Measurements from ENCODE around the gene CD101.

The CD101 gene

GRCh38 chr1:117059678-117060440, 58.3 kb downstream of the CD101 start, which contains the start of gene TTF2:
Gene TTF2, plus strand, starts transcription at chr1:117060326. Its CDS starts 21 bp downstream, at chr1:117060347.
- Mint-ChIP-seq H3K4me3 (no peak within 1 kb of the TSS), H3K27me3 (no peaks in the 10 kb centered on the region), H3K27ac (no peak within 1 kb of the TSS), H3K9me3 (no peaks in the 10 kb centered on the region), H3K36me3 (ENCODE audit: insufficient read depth) (peaks cover 8% of the 10 kb centered on the region), H3K4me1 (ENCODE audit: low read depth in 2 of 2) (peaks cover 13 to 29% of the 10 kb centered on the region in 2 donors)
- DNase-seq (peak; percentile 94 to 97 (median 96)), ATAC-seq (replicated peaks) (peak; percentile 89)

DNA sequence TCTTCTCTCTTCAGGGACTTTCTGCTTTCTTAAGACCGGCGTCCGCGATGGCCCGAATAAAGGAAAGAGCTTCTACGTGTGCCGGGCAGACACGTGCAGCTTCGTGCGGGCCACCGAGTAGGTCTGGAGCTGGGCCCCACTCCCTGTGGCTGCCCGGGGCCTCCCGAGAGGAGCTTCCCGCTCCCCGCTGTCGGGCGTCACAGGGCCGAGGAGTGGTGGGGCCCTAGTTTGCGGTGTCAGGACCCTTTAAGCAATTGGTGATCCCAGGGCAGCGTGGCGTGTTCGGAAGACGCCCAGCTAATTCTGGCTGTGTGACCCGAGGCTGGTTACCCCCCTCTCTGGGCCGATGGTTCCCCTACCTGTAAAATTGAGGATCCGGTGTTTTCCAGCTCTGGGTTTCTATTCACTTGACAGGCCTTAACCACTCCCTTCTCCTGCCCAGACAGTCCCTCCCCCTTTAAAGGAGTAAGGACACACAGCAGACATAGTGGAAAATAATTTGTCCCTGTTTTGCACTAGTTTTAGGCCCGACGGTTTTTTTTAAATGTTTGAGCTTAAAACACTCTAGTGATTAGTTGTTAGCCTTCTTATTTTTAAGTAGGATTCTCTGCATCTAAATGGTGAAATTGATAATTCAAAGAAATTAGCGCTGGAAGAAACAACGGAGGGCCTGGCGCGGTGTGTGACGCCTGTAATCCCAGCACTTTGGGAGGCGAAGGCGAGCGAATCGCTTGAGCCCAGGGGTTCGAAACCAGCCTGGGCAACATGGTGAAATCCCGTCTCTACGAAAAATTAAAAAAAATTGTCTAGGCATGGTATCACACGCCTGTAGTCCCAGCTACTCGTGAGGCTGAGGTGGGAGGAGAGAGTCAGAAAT, 59.1 kb downstream of the CD101 start:
- no peaks in the 10 kb centered on the region for H3K9me3 Mint-ChIP-seq
- peak; percentile 5 for ATAC-seq (replicated peaks)
- H3K27ac Mint-ChIP-seq = no peak overlapping the region
- H3K4me1 Mint-ChIP-seq (ENCODE audit: low read depth in 2 of 2) = peaks cover 13 to 33% of the 10 kb centered on the region in 2 donors
- H3K36me3 Mint-ChIP-seq (ENCODE audit: insufficient read depth) = peaks cover 11% of the 10 kb centered on the region
- H3K27me3 Mint-ChIP-seq = no peaks in the 10 kb centered on the region
- peak in 1 of 3 experiments; percentile 4 for DNase-seq
- H3K4me3 Mint-ChIP-seq = no peak overlapping the region

DNA sequence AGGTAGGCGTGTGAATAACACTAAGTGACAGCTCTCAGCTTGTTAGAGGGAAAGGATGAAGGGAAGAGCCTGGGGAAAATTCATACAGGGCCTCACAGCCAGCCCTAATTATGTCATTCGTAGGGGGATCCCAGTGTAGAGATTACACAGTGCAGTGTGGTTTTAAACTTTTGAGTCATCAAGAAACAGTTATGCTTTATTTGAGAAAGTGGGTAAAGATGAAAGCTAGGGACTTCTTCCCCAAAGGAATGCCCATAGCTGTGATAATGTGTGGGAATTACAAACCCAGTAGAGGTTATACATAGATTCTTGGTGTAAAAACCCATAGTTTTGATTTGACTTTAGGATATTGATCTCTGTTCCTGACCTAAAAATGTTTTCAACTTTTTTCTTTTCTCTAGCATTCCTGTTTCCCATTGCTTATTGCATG, 60.4 kb downstream of the CD101 start:
- H3K27me3 Mint-ChIP-seq = no peaks in the 10 kb centered on the region
- H3K36me3 Mint-ChIP-seq (ENCODE audit: insufficient read depth) = peaks cover 16% of the 10 kb centered on the region
- ATAC-seq (replicated peaks) = no peak
- no peak for DNase-seq
- no peak overlapping the region for H3K27ac Mint-ChIP-seq
- H3K9me3 Mint-ChIP-seq = no peaks in the 10 kb centered on the region
- H3K4me3 Mint-ChIP-seq = no peak overlapping the region
- peaks cover 15 to 33% of the 10 kb centered on the region in 2 donors for H3K4me1 Mint-ChIP-seq (ENCODE audit: low read depth in 2 of 2)

- H3K27me3 Mint-ChIP-seq = no peaks in the 10 kb centered on the region
- H3K36me3 Mint-ChIP-seq (ENCODE audit: insufficient read depth) = peaks cover 11% of the 10 kb centered on the region
- no peak for DNase-seq
- peaks cover 5 to 30% of the 10 kb centered on the region in 2 donors for H3K4me1 Mint-ChIP-seq (ENCODE audit: low read depth in 2 of 2)
- no peak overlapping the region for H3K4me3 Mint-ChIP-seq
- no peak overlapping the region for H3K27ac Mint-ChIP-seq
- ATAC-seq (replicated peaks) = no peak
- H3K9me3 Mint-ChIP-seq = no peaks in the 10 kb centered on the region
Observed at GRCh38 chr1:117066367-117066766, 64.8 kb downstream of the CD101 start.

DNA sequence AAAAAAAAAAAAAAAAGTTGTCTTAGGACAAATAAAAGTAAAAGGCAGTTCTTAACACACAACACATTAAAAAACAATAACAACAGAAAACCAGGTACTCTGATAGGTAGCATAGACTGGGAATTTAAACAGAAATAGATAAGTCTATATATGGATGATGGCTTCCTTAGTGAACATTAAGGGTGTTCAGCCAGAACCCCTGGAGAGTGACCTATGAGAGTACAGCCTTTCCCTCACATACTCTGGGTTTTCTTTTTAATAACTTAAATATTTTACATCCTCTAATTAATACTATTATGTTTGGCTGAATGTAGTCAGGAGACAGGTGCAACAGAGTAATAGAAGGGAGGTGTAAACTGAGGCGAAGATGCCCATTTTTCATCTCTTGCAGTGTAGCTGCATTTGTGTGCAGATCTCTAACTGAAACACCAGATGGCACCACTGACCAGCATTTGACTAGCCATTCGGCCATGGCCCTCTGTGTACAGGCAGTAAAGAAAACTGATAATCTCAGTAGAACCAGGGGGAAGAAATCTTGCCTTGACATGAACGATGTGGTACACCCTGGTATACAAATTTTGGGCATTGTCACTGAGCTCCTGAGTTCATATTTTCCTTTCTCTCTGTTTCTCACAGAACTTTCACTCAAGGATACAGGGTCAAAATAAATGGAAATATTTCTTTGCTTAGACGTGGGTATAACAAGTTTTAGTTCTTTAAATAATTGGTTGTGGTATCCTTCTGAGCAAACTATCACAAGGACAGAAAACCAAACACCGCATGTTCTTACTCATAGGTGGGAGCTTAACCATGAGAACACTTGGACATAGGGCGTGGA, 66.2 kb downstream of the CD101 start:
- Mint-ChIP-seq H3K9me3 (no peaks in the 10 kb centered on the region), H3K27me3 (no peaks in the 10 kb centered on the region), H3K4me1 (ENCODE audit: low read depth in 2 of 2) (peaks cover 4 to 24% of the 10 kb centered on the region in 2 donors), H3K27ac (no peak overlapping the region), H3K36me3 (ENCODE audit: insufficient read depth) (peaks cover 11% of the 10 kb centered on the region), H3K4me3 (no peak overlapping the region)
- ATAC-seq (replicated peaks) (peak; percentile 72), DNase-seq (peak in 2 of 3 experiments; percentile 13 to 15)

DNA sequence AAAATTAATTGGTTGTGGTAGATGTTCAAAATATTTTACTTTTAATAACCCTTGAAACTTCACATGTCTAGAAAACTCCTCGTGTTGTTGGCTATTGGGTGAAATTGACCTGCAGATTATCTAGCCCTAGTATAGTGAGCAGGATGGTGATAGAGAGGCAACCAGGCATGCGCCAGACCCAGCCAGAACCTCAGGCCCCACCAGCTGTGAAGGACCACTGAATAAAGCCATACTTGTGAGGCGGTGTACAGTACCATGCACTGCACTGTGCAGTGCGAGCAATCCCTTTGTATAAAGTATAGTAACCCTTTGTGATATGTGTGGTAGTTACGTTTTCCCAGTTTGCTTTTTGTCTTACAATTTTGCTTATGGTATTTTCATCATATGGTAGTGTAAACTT, 67.0 kb downstream of the CD101 start:
- no peak overlapping the region for H3K27ac Mint-ChIP-seq
- H3K27me3 Mint-ChIP-seq = no peaks in the 10 kb centered on the region
- DNase-seq (no peak), ATAC-seq (replicated peaks) (no peak)
- peaks cover 4 to 23% of the 10 kb centered on the region in 2 donors for H3K4me1 Mint-ChIP-seq (ENCODE audit: low read depth in 2 of 2)
- H3K4me3 Mint-ChIP-seq = no peak overlapping the region
- H3K36me3 Mint-ChIP-seq (ENCODE audit: insufficient read depth) = peaks cover 11% of the 10 kb centered on the region
- H3K9me3 Mint-ChIP-seq = no peaks in the 10 kb centered on the region

- no peak overlapping the region for H3K27ac Mint-ChIP-seq
- peaks cover 11% of the 10 kb centered on the region for H3K36me3 Mint-ChIP-seq (ENCODE audit: insufficient read depth)
- peaks cover 4 to 23% of the 10 kb centered on the region in 2 donors for H3K4me1 Mint-ChIP-seq (ENCODE audit: low read depth in 2 of 2)
- no peaks in the 10 kb centered on the region for H3K9me3 Mint-ChIP-seq
- H3K4me3 Mint-ChIP-seq = no peak overlapping the region
- DNase-seq (no peak), ATAC-seq (replicated peaks) (peak; percentile 26)
- no peaks in the 10 kb centered on the region for H3K27me3 Mint-ChIP-seq
Observed at GRCh38 chr1:117069220-117069844, 67.8 kb downstream of the CD101 start.

DNA sequence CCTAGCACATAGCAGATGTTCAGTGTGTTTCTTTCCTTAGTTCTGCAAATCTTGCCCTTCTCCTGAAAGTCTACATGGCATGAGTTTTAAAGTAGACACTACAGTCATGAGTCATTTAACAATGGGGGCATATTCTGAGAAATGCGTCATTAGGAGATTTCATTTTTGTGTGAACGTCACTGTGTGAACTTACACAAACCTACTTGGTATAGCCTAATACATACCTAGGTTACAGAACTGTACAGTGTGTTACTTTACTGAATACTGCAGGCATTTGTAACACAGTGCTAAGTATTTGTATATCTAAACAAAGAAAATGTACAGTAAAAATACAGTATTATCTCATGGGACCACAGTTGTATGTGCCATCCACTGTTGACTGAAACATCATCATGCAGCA, 68.6 kb downstream of the CD101 start:
- Mint-ChIP-seq H3K4me3 (no peak overlapping the region), H3K4me1 (ENCODE audit: low read depth in 2 of 2) (peaks cover 4 to 18% of the 10 kb centered on the region in 2 donors), H3K27me3 (no peaks in the 10 kb centered on the region), H3K9me3 (no peaks in the 10 kb centered on the region), H3K27ac (no peak overlapping the region), H3K36me3 (ENCODE audit: insufficient read depth) (peaks cover 8% of the 10 kb centered on the region)
- no peak for DNase-seq
- peak; percentile 41 for ATAC-seq (replicated peaks)

GRCh38 chr1:117076648-117077047, 75.1 kb downstream of the CD101 start:
- Mint-ChIP-seq H3K36me3 (ENCODE audit: insufficient read depth) (peaks cover 17% of the 10 kb centered on the region), H3K27ac (no peak overlapping the region), H3K27me3 (no peaks in the 10 kb centered on the region), H3K4me3 (no peak overlapping the region), H3K4me1 (ENCODE audit: low read depth in 2 of 2) (peaks cover 0 to 2% of the 10 kb centered on the region in 2 donors), H3K9me3 (no peaks in the 10 kb centered on the region)
- ATAC-seq (replicated peaks) (no peak), DNase-seq (no peak)

DNA sequence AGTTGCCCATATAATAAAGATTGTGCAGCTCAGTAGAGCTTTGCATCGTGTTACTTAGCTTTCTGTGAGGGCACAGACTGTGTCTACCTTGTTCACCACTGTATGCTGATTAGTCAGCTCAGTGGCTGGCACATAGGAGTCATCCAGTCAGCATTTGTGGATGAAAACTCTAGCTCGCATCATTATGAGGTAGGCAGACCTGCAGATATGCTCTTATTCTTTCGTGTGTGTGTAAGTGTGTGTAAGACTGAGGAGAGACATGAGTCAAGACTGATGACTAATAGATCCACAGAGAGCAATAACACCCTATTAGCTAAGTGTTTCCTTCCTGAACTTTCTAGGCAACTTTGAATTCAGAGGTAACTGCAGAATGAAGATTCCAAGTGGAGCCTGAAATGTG, 75.7 kb downstream of the CD101 start:
- Mint-ChIP-seq H3K36me3 (ENCODE audit: insufficient read depth) (peaks cover 20% of the 10 kb centered on the region), H3K27ac (no peak overlapping the region), H3K9me3 (no peaks in the 10 kb centered on the region), H3K4me1 (ENCODE audit: low read depth in 2 of 2) (no peaks in the 10 kb centered on the region), H3K4me3 (no peak overlapping the region), H3K27me3 (no peaks in the 10 kb centered on the region)
- ATAC-seq (replicated peaks) (no peak), DNase-seq (no peak)

DNA sequence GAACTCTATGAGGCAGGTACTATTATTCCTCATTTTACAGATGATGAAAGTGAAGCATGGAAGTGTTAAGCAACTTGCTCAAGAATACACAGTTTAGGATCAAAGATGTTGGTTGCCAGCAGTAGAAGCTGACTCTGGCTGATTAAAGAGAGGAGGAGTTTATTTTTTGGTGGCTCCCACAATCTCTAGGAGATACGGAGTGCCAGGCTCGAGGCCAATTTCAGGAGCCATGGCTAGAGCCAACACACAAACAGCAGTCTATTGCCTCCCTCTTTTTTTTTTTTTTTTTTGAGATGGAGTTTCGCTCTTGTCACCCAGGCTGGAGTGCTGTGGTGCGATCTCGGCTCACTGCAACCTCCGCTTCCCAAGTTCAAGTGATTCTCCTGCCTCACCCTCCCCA, 78.2 kb downstream of the CD101 start:
- no peak overlapping the region for H3K27ac Mint-ChIP-seq
- no peak for DNase-seq
- peaks cover 26% of the 10 kb centered on the region for H3K36me3 Mint-ChIP-seq (ENCODE audit: insufficient read depth)
- H3K4me3 Mint-ChIP-seq = no peak overlapping the region
- no peak for ATAC-seq (replicated peaks)
- no peaks in the 10 kb centered on the region for H3K27me3 Mint-ChIP-seq
- H3K4me1 Mint-ChIP-seq (ENCODE audit: low read depth in 2 of 2) = no peaks in the 10 kb centered on the region
- H3K9me3 Mint-ChIP-seq = no peaks in the 10 kb centered on the region

GRCh38 chr1:117084231-117084630, 82.7 kb downstream of the CD101 start:
- H3K4me1 Mint-ChIP-seq (ENCODE audit: low read depth in 2 of 2) = no peaks in the 10 kb centered on the region
- H3K4me3 Mint-ChIP-seq = no peak overlapping the region
- no peaks in the 10 kb centered on the region for H3K27me3 Mint-ChIP-seq
- H3K9me3 Mint-ChIP-seq = no peaks in the 10 kb centered on the region
- peaks cover 17% of the 10 kb centered on the region for H3K36me3 Mint-ChIP-seq (ENCODE audit: insufficient read depth)
- ATAC-seq (replicated peaks) = no peak
- DNase-seq = no peak
- no peak overlapping the region for H3K27ac Mint-ChIP-seq

Data from effector memory CD8-positive, alpha-beta T cell (primary cell).